ENCODE measurements around the gene MTMR12. TPM values are rescaled to one million over a fixed set of nuclear protein-coding genes. Genes with fewer than 3 reads are reported as not detected.

MTMR12 gene
- total and polyA plus RNA-seq, 2 of the 13 experiments (the other 11 are each of a cell fraction or from before 2014, with no cell fraction given) = 23.4 to 36.6 TPM

DNA sequence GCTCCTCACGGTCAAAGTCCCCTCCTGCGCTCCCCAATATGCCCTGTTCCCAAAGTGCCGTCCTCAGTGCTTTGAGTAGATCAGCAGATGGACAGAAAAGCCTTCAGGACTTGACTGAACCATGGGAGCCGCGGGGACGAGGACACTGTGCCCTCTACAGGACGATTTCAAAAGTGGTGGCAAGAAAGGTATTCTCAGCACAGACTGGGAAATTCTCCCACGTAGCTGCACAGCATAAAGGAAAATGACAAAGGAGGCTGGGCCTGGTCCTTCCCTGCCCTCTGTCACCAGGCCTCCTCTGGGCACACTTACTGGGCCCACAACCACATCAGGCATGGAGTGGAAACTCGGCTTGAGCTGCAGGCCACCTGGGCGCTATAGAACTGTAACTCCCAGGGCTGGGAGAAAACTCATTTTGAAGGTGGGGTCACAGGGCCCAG is 16.7 kb upstream of the MTMR12 start (continued):
- TF ChIP-seq, protein P1, sequence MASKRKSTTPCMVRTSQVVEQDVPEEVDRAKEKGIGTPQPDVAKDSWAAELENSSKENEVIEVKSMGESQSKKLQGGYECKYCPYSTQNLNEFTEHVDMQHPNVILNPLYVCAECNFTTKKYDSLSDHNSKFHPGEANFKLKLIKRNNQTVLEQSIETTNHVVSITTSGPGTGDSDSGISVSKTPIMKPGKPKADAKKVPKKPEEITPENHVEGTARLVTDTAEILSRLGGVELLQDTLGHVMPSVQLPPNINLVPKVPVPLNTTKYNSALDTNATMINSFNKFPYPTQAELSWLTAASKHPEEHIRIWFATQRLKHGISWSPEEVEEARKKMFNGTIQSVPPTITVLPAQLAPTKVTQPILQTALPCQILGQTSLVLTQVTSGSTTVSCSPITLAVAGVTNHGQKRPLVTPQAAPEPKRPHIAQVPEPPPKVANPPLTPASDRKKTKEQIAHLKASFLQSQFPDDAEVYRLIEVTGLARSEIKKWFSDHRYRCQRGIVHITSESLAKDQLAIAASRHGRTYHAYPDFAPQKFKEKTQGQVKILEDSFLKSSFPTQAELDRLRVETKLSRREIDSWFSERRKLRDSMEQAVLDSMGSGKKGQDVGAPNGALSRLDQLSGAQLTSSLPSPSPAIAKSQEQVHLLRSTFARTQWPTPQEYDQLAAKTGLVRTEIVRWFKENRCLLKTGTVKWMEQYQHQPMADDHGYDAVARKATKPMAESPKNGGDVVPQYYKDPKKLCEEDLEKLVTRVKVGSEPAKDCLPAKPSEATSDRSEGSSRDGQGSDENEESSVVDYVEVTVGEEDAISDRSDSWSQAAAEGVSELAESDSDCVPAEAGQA (IDR thresholded peaks at IDR 0.05; ENCODE audit: low read depth) = no peak
- TF ChIP-seq, protein P1 (CRISPR knock-in tag; IDR thresholded peaks at IDR 0.05; ENCODE audit: borderline replicate concordance) = no peak
- TF ChIP-seq, protein P2, sequence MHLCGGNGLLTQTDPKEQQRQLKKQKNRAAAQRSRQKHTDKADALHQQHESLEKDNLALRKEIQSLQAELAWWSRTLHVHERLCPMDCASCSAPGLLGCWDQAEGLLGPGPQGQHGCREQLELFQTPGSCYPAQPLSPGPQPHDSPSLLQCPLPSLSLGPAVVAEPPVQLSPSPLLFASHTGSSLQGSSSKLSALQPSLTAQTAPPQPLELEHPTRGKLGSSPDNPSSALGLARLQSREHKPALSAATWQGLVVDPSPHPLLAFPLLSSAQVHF (CRISPR knock-in tag; IDR thresholded peaks at IDR 0.05) = no peak
- TF ChIP-seq TP53 (CRISPR knock-in tag; conservative IDR thresholded peaks at IDR 0.05) (no peak), ZNF629 (CRISPR knock-in tag; conservative IDR thresholded peaks at IDR 0.05) (no peak), SMAD3 (CRISPR knock-in tag; IDR thresholded peaks at IDR 0.05) (no peak), ZSCAN29 (CRISPR knock-in tag; conservative IDR thresholded peaks at IDR 0.05) (no peak), TEAD3 (CRISPR knock-in tag; optimal IDR thresholded peaks at IDR 0.05; ENCODE audit: borderline replicate concordance) (peak; percentile 47), SAP130 (CRISPR knock-in tag; IDR thresholded peaks at IDR 0.05; ENCODE audit: low read depth) (no peak), ZMYM3 (CRISPR knock-in tag; IDR thresholded peaks at IDR 0.05) (peak; percentile 98), CCDC6 (CRISPR knock-in tag; IDR thresholded peaks at IDR 0.05) (peak; percentile 42; the same call in 1 of the 2 replicates), ZSCAN21 (CRISPR knock-in tag; IDR thresholded peaks at IDR 0.05; ENCODE audit: borderline replicate concordance) (0 out of 2 replicates have a peak, but pooled peaks have one; percentile 18), RORA (CRISPR knock-in tag; IDR thresholded peaks at IDR 0.05) (no peak), RAD21 (CRISPR knock-in tag; IDR thresholded peaks at IDR 0.05) (peak; percentile 83), JARID2 (CRISPR knock-in tag; IDR thresholded peaks at IDR 0.05; ENCODE audit: insufficient replicate concordance) (no peak), FOXA1 (IDR thresholded peaks at IDR 0.05) (no peak), FOXA1 (CRISPR knock-in tag; IDR thresholded peaks at IDR 0.05) (no peak), ZNF737 (CRISPR knock-in tag; IDR thresholded peaks at IDR 0.05; ENCODE audit: borderline replicate concordance) (no peak), SP5 (CRISPR knock-in tag; IDR thresholded peaks at IDR 0.05; ENCODE audit: borderline replicate concordance, low read depth) (no peak)
- TF ChIP-seq, protein P3, sequence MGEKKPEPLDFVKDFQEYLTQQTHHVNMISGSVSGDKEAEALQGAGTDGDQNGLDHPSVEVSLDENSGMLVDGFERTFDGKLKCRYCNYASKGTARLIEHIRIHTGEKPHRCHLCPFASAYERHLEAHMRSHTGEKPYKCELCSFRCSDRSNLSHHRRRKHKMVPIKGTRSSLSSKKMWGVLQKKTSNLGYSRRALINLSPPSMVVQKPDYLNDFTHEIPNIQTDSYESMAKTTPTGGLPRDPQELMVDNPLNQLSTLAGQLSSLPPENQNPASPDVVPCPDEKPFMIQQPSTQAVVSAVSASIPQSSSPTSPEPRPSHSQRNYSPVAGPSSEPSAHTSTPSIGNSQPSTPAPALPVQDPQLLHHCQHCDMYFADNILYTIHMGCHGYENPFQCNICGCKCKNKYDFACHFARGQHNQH (CRISPR knock-in tag; IDR thresholded peaks at IDR 0.05) = no peak
- TF ChIP-seq, protein P4, sequence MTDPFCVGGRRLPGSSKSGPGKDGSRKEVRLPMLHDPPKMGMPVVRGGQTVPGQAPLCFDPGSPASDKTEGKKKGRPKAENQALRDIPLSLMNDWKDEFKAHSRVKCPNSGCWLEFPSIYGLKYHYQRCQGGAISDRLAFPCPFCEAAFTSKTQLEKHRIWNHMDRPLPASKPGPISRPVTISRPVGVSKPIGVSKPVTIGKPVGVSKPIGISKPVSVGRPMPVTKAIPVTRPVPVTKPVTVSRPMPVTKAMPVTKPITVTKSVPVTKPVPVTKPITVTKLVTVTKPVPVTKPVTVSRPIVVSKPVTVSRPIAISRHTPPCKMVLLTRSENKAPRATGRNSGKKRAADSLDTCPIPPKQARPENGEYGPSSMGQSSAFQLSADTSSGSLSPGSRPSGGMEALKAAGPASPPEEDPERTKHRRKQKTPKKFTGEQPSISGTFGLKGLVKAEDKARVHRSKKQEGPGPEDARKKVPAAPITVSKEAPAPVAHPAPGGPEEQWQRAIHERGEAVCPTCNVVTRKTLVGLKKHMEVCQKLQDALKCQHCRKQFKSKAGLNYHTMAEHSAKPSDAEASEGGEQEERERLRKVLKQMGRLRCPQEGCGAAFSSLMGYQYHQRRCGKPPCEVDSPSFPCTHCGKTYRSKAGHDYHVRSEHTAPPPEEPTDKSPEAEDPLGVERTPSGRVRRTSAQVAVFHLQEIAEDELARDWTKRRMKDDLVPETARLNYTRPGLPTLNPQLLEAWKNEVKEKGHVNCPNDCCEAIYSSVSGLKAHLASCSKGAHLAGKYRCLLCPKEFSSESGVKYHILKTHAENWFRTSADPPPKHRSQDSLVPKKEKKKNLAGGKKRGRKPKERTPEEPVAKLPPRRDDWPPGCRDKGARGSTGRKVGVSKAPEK (CRISPR knock-in tag; IDR thresholded peaks at IDR 0.05; ENCODE audit: borderline replicate concordance) = no peak
- TF ChIP-seq, protein P5, sequence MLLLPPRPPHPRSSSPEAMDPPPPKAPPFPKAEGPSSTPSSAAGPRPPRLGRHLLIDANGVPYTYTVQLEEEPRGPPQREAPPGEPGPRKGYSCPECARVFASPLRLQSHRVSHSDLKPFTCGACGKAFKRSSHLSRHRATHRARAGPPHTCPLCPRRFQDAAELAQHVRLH (CRISPR knock-in tag; IDR thresholded peaks at IDR 0.05; ENCODE audit: borderline replicate concordance, low read depth) = peak; percentile 37; the same call in 1 of the 2 replicates

Measured in HepG2 (cell line).